ENCODE data around the gene PLEK2.
"Not testable (repeated sequence)": the region's sequence is repeated elsewhere in the genome, so short reads cannot be mapped to it uniquely, and the experiment has no call there.

DNA sequence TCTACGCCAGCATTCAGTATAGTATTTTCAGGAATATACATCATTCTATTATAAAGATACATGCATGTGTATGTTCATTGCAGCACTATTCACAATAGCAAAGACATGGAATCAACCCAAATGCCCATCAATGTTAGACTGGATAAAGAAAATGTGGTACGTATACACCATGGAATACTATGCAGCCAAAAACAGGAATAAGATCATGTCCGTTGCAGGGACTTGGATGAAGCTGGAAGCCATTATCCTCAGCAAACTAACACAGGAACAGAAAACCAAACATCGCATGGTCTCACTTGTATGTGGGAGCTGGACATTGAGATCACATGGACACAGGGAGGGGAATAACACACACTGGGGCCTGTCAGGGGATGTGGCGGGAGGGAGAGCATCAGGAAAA lies 3.6 kb upstream of the PLEK2 start:
- TF ChIP-seq, protein P1, sequence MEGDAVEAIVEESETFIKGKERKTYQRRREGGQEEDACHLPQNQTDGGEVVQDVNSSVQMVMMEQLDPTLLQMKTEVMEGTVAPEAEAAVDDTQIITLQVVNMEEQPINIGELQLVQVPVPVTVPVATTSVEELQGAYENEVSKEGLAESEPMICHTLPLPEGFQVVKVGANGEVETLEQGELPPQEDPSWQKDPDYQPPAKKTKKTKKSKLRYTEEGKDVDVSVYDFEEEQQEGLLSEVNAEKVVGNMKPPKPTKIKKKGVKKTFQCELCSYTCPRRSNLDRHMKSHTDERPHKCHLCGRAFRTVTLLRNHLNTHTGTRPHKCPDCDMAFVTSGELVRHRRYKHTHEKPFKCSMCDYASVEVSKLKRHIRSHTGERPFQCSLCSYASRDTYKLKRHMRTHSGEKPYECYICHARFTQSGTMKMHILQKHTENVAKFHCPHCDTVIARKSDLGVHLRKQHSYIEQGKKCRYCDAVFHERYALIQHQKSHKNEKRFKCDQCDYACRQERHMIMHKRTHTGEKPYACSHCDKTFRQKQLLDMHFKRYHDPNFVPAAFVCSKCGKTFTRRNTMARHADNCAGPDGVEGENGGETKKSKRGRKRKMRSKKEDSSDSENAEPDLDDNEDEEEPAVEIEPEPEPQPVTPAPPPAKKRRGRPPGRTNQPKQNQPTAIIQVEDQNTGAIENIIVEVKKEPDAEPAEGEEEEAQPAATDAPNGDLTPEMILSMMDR (IDR thresholded peaks at IDR 0.05): not testable (repeated sequence)
- TF ChIP-seq EP300, POLR2A (IDR thresholded peaks at IDR 0.05): not testable (repeated sequence)
